IgD-negative memory B cell (primary cell): ENCODE results near the gene CACNB1. TPM values are rescaled to one million over a fixed set of nuclear protein-coding genes. Genes with fewer than 3 reads are reported as not detected.
"Not testable (repeated sequence)": the region's sequence is repeated elsewhere in the genome, so short reads cannot be mapped to it uniquely, and the experiment has no call there.

Experiments used
- H3K27ac Mint-ChIP-seq, 3 donors: one replicate each; pipeline ENCODE4 v1.8.0; 2020 to 2022; ENCODE audit warnings: mild to moderate bottlenecking in 3 of 3, mixed read lengths in 3 of 3, moderate library complexity in 1 of 3
- H3K27me3 Mint-ChIP-seq: one replicate; pipeline ENCODE4 v1.8.0; 2021; ENCODE audit warnings: mixed read lengths
- H3K36me3 Mint-ChIP-seq: one replicate; pipeline ENCODE4 v1.8.0; 2020; ENCODE audit warnings: mild to moderate bottlenecking, mixed read lengths
- H3K4me1 Mint-ChIP-seq, 3 donors: one replicate each; pipeline ENCODE4 v1.8.0; 2020 to 2022; ENCODE audit warnings: mixed read lengths in 3 of 3, mild to moderate bottlenecking in 1 of 3
- H3K4me3 Mint-ChIP-seq, 4 donors: one replicate each; pipeline ENCODE4 v1.8.0; 2020 to 2022; ENCODE audit warnings: mild to moderate bottlenecking in 4 of 4, mixed read lengths in 4 of 4, moderate library complexity in 3 of 4
- H3K9me3 Mint-ChIP-seq, 3 donors: one replicate each; pipeline ENCODE4 v1.8.0; 2020 to 2021; ENCODE audit warnings: mixed read lengths in 3 of 3, mild to moderate bottlenecking in 1 of 3
- polyA plus RNA-seq: library from polyadenylated mRNA; unstranded; fragments of 300-500 nt; fragmentation: Illumina TruSeq; gene quantifications from one replicate; pipeline ENCODE4 v1.2.3, GENCODE V29; 2021

The CACNB1 gene
- polyA plus RNA-seq, 1 donor from 2014 or later: 0.45 TPM

DNA sequence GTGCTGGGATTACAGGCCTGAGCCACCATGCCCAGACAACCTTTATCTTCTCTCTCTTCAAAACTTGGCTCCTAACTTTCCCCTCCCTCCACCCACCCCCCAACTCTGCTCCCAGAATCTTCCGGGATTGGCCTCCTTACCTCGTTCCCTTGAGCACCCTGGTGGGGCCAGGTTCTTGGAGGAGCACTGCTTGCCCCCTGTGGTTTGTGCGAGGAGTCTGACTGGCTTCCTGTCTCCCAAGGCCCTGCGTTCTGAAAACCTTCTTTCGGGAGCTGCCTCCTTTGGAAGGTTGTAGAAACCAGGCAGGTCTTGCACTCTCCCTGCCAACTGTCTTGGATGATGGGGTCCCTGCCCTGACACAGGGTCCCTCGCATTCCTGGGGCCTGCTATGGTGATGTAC is 65.9 kb downstream of the CACNB1 start:
- H3K9me3 Mint-ChIP-seq: no peaks in the 10 kb centered on the region
- no peak overlapping the region for H3K27ac Mint-ChIP-seq
- no peak overlapping the region for H3K4me3 Mint-ChIP-seq
- no peaks in the 10 kb centered on the region for H3K36me3 Mint-ChIP-seq
- peaks cover 8% of the 10 kb centered on the region for H3K27me3 Mint-ChIP-seq
- no peaks in the 10 kb centered on the region for H3K4me1 Mint-ChIP-seq

GRCh38 chr17:39130205-39130604 is 67.3 kb downstream of the CACNB1 start:
- peaks cover 8% of the 10 kb centered on the region for H3K27me3 Mint-ChIP-seq
- H3K4me3 Mint-ChIP-seq: no peak overlapping the region
- H3K9me3 Mint-ChIP-seq: no peaks in the 10 kb centered on the region
- H3K4me1 Mint-ChIP-seq: no peaks in the 10 kb centered on the region
- H3K36me3 Mint-ChIP-seq: no peaks in the 10 kb centered on the region
- H3K27ac Mint-ChIP-seq: no peak overlapping the region

DNA sequence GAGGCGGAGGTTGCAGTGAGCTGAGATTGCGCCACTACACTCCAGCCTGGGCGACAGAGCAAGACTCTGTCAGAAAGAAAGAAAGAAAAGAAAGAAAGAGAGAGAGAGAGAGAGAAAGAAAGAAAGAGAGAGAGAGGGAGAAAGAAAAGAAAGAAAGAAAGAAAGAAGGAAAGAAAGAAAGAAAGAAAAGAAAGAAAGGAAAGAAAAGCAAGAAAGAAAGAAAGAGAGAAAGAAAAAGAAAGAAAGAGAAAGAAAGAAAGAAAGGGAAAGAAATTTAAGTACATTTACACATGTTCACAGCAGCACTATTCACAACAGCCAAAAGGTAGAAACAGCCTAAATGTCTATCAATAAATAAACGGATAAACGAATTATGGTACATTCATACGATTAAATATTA is 67.9 kb downstream of the CACNB1 start:
- not testable (repeated sequence) for H3K4me3 Mint-ChIP-seq, H3K9me3 Mint-ChIP-seq, H3K27ac Mint-ChIP-seq, H3K27me3 Mint-ChIP-seq, H3K4me1 Mint-ChIP-seq, H3K36me3 Mint-ChIP-seq

DNA sequence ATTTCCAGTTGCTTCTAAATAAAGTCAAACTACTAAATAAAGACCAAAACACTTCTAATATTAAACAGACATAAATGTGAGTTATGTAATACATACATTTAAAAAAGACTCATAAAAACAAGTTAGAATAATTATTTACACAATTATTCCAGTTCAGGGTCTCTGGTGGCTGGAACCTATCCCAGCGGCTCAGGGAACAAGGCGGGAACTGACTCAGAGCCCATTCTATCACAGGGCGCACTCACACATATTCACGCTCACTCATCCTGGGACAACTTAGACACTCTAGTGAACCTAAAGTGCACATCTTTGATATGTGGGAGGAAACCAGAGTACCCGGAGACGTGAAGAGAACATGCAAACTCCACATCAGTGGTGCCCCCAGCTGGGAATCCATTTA is 71.0 kb downstream of the CACNB1 start:
- Mint-ChIP-seq H3K36me3 (no peaks in the 10 kb centered on the region), H3K4me1 (no peaks in the 10 kb centered on the region), H3K27ac (no peak overlapping the region), H3K9me3 (no peaks in the 10 kb centered on the region), H3K27me3 (peaks cover 2% of the 10 kb centered on the region), H3K4me3 (no peak overlapping the region)

DNA sequence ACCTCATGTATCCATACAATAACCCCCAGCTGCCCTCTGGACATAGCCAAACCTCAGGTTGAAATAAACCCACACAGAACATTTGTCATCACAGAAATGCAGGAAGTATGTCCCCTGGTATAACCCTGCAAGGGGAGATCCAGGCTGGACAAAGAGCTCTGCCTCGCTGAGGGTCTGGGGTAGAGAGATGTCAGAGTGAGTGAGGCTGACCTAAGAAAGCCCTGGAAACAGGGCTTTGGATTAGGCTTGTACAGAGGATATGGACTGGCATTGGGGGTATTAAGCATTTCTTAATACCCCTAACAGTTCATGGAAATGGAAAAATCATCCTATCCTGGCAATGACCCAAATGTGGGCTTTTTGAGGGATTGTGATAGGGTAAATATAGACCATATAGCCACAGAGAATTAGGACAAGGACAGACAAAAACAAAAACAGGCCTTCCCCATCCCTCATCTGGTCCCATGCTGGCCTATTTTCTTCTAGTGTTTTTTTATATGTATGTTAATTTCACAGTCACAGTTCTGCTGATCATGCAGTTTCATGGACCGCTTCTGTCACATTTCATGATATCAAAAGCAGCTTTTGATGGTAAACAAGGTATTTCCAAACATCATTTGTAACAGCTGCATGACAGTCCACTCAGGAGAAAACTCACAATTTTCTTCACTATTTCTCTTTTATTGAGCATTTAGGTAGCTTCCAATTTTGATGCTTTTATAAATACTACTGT is 72.2 kb downstream of the CACNB1 start:
- no peak overlapping the region for H3K27ac Mint-ChIP-seq
- H3K36me3 Mint-ChIP-seq: no peaks in the 10 kb centered on the region
- H3K9me3 Mint-ChIP-seq: no peaks in the 10 kb centered on the region
- no peak overlapping the region for H3K4me3 Mint-ChIP-seq
- H3K27me3 Mint-ChIP-seq: peaks cover 2% of the 10 kb centered on the region
- H3K4me1 Mint-ChIP-seq: no peaks in the 10 kb centered on the region

- peaks cover 2% of the 10 kb centered on the region for H3K27me3 Mint-ChIP-seq
- no peak overlapping the region for H3K4me3 Mint-ChIP-seq
- no peaks in the 10 kb centered on the region for H3K36me3 Mint-ChIP-seq
- H3K4me1 Mint-ChIP-seq: peaks cover 6 to 9% (median 6%) of the 10 kb centered on the region in 3 donors
- H3K9me3 Mint-ChIP-seq: no peaks in the 10 kb centered on the region
- no peak overlapping the region for H3K27ac Mint-ChIP-seq
Measured at GRCh38 chr17:39123627-39124026, 73.8 kb downstream of the CACNB1 start.

Other genes starting within 250 kb of the CACNB1 start
- gene FBXO47, start 230.3 kb downstream of the CACNB1 start, polyA plus RNA-seq: not detected
- gene PLXDC1, start 46.0 kb downstream of the CACNB1 start, polyA plus RNA-seq: not detected
- not detected for gene ARL5C, start 31.5 kb downstream of the CACNB1 start, polyA plus RNA-seq
- 3,435 TPM for gene RPL19, start 2.6 kb upstream of the CACNB1 start, polyA plus RNA-seq
- gene STAC2, start 28.3 kb upstream of the CACNB1 start, polyA plus RNA-seq: not detected
- gene FBXL20, start 204.0 kb upstream of the CACNB1 start, polyA plus RNA-seq: 5.0 TPM